GM20000 (cell line): ENCODE results near the gene SLFN5.
"Not testable (repeated sequence)": the region's sequence is repeated elsewhere in the genome, so short reads cannot be mapped to it uniquely, and the experiment has no call there.

Source experiments
- DNase-seq: peaks from one replicate; pipeline ENCODE4 v3.0.0; 2012; ENCODE audit warnings: low spot score
- CTCF ChIP-seq: IDR thresholded peaks from 2 replicates; pipeline ENCODE4 v1.5.1; 2012; ENCODE audit warnings: mild to moderate bottlenecking, control low read depth; ENCODE audit errors: extremely low read depth, missing control alignments

SLFN5 gene

GRCh38 chr17:35257208-35257659 is 14.4 kb downstream of the SLFN5 start:
- no peak for DNase-seq
- no peak for TF ChIP-seq CTCF

GRCh38 chr17:35259001-35259400 is 16.1 kb downstream of the SLFN5 start:
- no peak for DNase-seq
- TF ChIP-seq CTCF: no peak

GRCh38 chr17:35265071-35265470 is 22.2 kb downstream of the SLFN5 start:
- no peak for TF ChIP-seq CTCF
- no peak for DNase-seq

GRCh38 chr17:35265566-35266141 is 22.8 kb downstream of the SLFN5 start:
- no peak for TF ChIP-seq CTCF
- no peak for DNase-seq

- not testable (repeated sequence) for DNase-seq
These were observed 31.5 kb downstream of the SLFN5 start for GRCh38 chr17:35274167-35275066.

- not testable (repeated sequence) for DNase-seq
These were observed 35.6 kb downstream of the SLFN5 start for GRCh38 chr17:35278454-35278853.

GRCh38 chr17:35278876-35279275 is 36.0 kb downstream of the SLFN5 start:
- not testable (repeated sequence) for DNase-seq

GRCh38 chr17:35283767-35284166 is 40.9 kb downstream of the SLFN5 start:
- TF ChIP-seq CTCF: no peak

GRCh38 chr17:35284955-35285354 is 42.1 kb downstream of the SLFN5 start:
- TF ChIP-seq CTCF: no peak
- peak; percentile 1 for DNase-seq

More at GRCh38 chr17:35283767-35284166, 40.9 kb downstream of the SLFN5 start:
- DNase-seq: peak; percentile 2
